Cerebellar nuclear complex (tissue), 1 donor: ENCODE measurements around the gene RFX7.
"Not testable (repeated sequence)": the region's sequence is repeated elsewhere in the genome, so short reads cannot be mapped to it uniquely, and the experiment has no call there.

Experiments used
- DNase-seq, 2 experiments: peaks; one replicate each; lab custom pipeline; 2025; lab: John Stamatoyannopoulos, UW

RFX7 gene

DNA sequence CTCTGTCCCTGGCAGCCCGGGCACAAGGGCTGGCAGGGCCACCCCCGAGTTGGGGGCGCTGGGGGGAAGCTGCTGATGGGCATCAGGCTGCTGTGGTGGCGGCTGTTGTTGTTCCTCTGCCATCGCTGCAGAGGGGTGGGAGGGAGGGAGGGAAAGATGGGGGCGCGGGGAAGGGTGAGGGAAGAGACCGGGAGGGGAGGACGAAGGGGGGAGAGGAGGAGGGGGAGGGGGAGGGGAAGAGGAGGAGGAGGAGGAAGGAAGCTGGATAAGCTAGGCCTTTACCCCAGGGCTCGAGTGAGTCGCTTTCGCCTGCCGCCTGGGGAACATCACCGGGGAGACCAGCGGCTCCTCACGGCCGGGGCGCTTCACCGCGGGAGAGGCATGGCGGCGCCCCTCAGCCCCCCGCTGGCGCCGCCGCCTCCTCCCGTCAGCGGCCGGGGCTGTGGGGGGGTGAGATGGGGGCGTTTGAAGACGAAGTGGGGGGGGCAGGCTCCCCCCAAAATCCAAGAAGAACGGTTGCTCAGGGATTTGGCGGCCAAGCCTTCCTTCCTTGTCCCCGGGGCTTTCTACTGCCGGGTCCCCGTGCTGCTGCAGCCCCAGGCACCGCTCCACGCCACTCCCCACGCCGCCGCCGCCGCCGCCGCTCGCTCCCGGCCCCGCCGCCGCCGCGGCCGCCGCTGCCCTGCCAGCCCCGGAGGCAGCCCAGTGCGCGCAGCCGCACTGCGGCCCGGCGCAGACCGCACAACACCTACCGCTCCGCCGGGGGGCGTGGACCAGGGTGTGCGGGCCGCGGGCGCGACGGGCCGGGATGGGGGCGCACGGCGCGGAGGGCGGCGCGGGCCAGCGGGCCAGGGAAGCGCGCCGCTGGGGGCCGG is at the start of gene RFX7:
RFX7 (minus strand) TSS at position 717 of the 875 bp plus-strand sequence; CDS start at position 123, 594 bp downstream.
- DNase-seq, result no peak

DNA sequence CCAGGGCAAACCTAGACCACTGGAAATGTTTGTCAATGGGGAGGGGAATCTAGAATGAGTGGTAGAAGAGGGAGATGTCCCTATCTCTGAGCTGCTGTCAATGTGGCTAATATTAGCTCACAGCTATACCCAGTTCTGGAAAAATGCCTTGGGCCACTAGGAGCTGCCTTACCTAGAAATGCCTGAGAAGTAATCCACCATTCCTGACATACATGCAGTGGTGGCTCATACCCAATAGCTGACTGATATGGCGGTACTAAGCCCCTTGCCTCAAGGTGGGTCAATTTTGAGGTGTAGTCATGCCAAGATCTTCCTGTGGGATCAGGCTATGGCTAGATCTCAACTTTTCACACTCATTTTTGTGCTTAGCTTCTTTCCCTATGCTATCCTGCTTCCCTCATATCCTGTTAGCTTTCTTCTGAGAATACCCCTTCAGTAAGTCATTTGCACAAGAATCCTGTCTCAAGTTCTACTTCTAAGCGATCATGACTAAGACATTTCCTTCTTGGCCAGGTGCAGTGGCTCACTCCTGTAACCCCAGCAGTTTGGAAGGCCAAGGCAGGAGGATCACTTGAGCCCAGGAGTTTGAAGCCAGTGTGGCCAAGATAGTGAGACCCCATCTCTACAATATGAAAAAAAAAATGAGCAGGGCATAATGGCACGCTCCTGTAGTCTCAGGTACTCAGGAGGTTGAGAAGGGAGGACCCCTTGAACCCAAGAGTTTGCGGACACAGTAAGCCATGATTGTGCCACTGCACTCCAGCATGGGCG is 49.1 kb upstream of the RFX7 start:
- no peak for DNase-seq

DNA sequence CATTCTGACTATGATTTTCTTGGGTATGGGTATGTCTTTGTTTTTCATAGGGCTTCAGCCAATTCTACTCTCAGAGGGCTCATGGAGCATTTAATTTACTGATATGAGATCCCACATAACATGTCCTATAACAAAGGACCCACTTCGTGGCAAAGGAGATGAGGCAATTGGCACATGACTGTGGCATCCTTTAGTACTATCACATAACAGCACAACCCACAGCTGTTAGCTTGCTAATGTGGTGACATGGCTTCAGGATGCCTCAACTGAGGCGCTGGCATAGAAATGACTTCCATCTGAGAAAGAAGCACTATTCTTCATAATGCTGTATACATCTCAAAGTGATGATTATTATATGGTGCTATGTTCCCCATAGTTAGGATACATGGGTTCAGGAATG is 48.1 kb upstream of the RFX7 start:
- DNase-seq, result no peak

DNA sequence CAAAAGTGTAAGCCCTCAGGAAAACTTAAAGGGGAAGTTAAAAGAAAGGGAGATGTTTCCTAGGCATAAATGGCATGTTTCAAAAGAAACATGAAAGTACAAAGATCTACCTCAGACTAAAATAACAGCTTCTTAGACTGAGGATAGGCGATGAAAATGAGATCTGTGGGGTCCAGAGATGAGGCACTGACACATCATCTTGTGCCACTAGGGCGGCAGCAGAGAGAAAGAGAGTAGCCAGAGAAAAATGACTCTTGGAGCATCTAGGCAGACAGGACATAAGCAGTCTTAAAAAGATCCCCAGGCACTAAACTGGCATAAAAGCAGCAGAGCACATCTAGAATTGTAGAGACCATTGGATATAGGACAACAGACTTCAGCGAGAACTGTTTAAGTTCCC is 42.5 kb upstream of the RFX7 start:
- no peak for DNase-seq

DNA sequence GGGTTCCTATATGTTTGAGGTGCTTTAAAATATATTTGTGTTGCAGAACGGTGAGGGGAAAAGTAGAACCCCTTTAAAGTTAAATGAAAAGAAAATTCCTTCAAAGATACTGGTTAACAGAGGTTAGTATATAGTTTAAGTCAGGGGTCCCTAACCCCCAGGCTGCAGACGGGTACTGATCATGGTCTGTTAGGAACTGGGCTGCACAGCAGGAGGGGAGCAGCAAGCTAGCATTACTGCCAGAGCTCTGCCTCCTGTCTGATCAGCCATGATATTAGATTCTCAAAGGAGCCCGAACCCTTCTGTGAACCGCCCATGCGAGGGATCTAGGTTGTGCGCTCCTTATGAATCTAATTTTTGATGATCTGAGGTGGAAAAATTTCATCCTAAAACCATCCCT is 37.5 kb upstream of the RFX7 start:
- DNase-seq, result no peak

DNA sequence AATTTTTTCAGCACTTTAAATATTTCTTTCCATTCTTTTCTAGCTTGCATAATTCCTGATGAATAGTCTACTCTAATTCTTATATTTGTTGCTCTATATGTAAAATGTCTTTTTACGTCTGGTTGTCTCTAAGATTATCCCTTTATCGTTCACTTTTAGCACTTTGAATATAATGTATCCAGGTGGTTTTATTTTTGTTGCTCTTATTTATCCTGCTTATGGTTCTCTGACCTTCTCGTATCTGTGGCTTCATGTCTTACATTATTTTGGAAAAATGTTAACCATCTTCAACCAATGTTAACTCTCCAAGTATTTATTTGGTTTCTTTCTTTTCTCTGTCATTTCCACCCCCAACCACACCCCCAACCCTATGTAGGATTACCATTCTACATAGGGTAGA is 30.0 kb upstream of the RFX7 start:
- DNase-seq, result no peak

DNA sequence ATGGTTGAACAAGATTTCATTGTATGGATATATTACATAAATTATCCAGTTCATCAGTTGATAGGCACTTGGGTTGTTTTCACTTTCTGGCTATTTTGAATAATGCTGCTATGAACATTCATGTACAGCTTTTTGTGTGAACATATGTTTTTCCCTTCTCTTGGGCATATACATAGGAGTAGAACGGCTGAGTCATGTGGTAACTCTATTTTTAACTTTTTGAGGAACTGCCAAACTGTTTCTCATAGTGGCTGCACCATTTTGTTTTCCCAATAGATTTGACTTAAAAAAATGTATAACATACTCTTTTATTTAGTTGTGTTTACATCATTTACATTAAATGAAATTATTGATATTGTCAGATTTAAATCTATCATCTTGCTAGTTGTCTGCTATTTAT is 28.8 kb upstream of the RFX7 start:
- no peak for DNase-seq

DNA sequence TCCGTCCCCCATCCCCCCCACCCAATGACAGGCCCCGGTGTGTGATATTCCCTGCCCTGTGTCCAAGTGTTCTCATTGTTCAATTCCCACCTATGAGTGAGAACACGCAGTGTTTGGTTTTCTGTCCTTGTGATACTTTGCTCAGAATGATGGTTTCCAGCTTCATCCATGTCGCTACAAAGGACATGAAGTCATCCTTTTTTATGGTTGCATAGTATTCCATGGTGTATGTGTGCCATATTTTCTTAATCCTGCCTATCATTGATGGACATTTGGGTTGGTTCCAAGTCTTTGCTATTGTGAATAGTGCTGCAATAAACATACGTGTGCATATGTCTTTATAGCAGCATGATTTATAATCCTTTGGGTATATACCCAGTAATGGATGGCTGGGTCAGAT is 22.8 kb upstream of the RFX7 start:
- not testable (repeated sequence) for DNase-seq

DNA sequence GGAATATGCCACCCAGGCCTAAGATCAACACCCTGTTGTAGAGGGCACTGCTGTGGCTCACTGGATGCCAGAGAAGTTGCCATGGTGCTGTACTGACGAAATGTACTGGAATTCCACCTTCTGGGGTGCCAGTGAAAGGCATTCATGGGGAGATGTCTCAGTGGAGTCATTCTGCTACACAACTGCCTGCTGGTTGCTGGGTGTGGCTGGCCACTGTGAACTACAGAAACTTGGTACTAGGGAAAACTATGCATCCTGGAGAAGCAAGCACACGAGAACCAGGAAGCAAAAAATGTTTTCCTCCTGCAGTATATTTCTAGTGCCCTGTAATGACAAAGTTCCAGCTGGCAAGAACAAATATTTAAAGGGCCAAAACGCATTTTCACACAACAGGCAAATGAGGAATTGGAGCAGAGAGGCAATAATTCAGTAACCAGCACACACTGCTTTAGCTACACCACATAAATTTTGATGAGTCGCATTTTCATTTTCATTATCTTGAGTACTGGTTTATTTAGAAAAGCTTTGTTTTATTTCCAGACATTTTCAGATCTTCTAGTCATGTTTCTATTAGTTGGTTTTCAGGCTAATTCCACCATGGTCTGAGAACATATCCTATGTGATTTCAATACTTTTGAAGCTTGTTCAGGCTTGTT is 18.3 kb upstream of the RFX7 start:
- DNase-seq, result no peak

DNA sequence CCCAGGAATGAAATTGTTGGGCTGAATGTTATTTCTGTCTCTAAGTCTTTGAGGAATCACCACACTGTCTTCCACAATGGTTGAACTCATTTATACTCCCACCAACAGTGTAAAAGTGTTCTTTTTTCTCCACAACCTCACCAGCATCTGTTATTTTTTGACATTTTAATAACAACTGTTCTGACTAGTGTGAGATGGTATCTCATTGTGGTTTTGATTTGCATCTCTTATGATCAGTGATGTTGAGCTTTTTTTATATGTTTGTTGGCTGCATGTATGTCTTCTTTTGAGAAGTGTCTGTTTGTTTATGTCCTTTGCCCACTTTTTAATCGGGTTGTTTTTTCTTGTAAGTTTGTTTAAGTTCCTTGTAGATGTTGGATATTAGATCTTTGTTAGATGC is 13.6 kb upstream of the RFX7 start:
- not testable (repeated sequence) for DNase-seq

DNA sequence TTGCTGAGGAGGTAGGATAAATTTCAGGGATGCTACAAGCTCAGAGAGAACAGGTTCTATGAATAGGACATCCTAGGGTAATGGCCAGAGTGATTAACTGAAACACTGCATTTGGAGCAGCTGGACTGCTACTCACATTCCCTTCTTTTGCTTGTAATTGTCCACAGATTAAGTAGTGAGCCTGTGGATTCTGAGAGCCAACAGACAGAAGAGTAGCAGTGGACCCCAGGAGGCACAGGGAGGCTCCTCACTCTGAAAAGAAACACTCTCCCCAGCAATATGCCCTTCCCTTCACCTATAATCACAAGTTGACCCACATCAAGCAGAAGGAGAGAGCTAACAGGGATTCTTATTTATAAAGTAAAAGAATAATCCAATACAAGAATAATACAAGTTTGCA is 10.6 kb upstream of the RFX7 start:
- DNase-seq, result no peak

DNA sequence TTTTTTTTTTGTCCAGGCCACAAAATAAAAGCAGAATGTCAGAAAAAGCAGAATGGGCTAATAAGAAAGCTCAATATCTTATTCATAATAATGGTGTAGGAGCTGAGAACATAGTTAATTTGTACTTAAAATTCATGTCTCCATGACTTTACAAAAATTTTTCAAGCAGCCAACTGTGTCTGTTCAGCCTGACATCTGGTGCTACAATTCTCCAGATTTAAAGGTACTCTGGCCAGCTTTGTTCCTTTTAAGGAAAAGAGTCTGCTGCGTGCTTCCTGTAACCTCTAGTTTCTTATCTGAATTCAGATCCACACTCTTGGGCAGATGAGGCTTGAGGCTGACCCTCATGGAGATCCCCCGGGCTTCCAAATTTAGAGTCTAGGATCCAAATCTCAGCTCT is 8.7 kb upstream of the RFX7 start:
- DNase-seq, result no peak

DNA sequence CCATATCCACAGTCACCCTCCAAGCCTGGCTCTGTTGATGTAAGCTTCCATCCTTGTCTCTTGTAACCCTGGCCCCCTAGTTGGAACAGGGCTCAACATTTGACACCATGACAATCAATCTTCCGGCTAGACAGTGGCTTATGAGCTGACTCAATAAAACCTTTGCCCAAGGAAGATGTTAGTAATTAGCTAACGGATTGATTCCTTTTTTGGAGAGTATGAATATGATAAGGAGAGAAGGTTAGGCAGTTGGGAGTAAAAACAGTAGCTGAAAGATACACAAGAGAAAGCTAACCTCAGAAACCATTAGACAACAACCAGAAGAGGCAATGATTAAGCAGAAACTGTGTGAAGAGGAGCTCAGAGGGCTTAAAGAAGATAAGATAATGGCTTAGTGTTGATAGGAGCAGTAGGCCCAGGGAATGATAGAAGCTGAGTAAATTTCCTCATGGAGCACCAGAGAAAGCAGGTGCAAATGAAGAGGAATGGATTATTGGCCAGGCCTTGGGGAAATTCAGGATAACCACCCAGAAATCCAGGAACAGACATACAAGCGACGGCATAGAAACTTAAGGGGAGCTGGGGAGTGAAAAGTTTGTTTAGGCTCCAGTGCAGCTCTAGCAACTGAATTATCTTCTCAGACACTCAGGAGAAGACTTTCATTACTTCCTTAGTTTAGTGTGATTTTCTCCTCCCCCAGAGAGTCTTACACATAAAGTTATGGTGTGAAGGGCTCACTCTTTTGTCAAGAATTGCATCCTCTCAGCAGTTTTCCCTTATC is 7.8 kb upstream of the RFX7 start:
- DNase-seq, result no peak

DNA sequence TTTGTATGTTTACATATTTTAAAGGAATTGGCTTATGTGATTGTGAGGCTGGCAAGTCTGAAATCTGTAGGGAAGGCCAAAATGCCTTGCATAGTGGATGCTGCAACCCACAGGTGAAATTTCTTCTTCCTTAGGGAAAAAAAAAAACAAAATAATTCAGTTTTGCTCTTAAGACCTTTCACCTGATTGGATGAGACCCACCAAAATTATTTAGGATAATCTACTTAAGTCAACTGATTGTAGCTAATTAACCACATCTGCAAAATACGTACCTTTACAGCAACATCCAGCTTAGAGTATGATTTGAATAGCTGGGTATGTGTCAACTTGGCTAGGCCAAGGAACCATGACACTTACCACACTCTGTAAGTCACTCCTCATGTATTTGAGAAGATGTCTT is 6.9 kb upstream of the RFX7 start:
- no peak for DNase-seq

DNA sequence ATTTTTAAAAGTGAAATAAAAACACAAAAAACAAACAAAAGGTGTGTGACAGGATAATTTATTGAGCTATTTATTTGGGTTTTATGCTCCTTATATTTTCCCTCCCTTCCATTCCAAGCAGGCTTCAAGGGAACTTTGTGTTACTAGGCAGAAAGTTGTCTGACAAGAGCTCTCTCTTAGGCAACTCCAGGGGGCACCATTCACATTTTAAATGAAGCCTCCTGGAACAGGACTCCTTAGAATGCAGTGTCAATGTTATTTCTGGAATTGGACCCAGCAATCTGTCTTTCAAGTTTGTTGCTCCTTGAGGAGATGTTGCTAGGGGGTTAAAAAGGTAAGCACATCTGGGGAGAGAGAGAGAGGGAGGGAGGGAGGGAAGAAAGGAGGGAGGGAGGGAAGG is 5.4 kb upstream of the RFX7 start:
- no peak for DNase-seq

DNA sequence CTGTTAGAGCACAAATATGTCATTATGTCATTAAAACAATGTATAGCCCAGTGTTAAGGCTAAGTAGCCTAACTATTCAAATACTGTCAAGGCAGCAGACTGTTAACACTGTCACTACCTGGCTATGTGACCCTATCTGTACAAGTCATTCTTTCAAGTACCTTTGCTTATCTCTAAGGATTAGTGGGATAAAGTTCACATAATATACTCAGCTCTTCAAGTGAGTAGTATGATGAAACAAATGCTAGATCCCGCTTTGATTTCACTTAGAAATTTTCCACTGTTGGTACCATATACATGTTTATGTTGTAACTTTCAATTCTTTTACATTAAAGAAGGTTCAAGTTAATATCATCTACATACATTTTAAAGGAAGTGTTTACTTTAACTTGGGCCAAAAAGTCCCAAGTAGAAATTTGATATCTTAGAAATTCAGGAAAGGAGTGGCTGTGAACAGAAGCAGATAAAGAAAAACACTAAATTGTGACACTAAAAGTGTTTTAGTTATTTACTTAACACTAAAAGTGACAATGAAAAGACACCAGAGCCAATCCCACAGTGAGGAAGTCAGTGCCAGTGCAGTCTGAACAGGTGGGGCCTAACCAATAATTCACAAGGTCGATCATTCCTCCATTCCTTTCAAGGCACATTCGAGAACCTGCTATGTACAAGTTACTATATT is 4.8 kb upstream of the RFX7 start:
- DNase-seq, result no peak

DNA sequence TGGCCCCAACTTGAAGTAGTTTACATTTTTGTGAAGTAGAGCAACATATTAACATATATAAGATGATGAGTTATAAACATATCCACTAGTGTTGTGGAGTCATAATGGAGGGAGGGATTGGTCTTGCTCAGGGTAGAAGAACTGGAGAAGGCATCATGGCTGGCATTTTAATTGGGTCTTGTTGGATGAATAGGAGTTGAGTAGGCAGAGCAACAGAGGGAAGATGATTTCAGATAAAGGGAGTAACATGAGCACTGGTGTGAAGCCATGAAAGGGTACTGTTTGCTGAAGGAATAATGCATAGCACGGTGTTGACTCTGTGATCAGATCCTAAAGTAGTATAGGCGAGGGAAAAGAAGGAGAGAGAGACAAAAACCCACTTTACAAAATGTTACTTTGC is 3.6 kb upstream of the RFX7 start:
- DNase-seq, result no peak

DNA sequence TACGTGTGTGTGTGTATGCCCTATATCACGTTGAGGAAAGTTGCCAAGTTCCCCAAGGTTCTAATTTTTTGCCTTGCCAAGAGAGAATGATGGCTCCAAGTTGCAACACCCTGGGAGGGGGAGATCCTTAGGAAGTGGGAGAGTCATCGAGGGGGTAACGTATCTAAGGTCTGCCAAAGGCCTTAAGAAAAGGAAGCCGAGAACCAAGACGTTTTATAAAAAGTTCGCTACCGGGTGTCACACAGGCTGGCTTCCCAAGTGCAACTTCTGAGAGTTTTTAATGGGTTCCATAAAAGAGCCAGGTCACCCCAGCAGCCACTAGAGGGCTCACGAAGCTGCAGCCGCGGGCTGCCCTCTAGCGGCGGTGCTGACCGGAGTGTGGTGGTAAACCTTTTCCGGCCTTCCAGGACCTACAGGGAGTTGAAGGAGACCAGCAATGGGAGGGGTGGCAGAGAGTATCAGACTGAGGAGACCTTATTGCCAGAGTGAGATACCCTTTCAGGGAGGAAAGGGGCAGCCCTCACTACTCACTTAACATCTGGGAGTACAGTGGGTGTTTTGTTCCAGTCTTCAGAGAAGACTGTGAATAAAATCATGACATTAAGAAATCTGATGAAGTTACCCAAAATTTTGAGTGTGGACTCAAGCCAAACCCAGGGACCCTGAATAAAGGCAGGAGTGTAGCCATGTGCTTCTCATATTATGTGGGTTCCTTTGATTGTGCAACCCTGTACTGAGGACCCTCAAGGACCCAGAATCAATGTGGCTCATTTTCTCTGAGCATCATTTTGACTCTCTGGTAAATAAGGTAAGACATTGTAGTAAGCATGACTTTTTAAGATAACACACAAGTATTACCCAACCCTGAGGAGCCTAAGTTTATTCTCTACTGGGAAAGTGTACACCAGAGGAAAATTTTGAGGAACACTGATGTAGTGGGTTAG is 2.5 kb upstream of the RFX7 start:
- no peak for DNase-seq

DNA sequence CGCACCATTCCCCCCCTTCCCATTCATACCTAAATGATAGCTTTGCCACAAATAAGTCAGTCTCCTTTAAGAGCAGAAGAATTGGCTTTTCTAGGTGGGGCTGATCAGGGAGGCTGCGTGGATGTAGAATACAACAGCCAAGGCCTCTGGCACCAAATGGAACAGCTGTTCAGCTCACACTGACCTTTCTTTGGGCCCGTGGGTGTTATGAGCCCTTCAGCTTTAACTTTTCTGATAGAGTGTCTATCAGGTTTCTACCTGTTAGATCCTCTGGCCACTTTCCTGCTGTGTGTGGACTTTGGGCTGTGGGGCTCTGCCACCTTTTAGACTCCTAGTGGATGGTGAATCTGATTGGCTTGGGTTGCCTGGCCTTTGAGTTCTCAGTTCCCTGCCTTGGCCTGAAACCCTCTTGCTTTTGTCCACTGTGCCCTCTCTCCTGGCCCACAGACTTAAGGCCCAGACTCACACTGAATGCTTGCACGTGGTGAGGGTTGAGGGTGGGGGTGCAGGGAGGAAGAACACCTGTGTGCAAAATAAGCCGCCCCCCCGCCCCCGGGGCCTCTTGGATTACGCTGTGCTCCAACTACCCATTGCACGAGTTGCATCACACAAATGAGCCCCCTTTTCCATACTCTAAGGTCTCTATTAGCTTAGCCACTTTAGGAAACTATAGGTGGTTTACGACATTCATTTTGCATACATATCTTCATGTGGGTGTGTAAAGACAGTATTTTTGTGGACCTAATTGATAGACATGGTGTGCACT is 1.3 kb upstream of the RFX7 start:
- no peak for DNase-seq
